ENCODE measurements around the gene KNL1.
"Not testable (repeated sequence)": the region's sequence is repeated elsewhere in the genome, so short reads cannot be mapped to it uniquely, and the experiment has no call there.

KNL1 gene

DNA sequence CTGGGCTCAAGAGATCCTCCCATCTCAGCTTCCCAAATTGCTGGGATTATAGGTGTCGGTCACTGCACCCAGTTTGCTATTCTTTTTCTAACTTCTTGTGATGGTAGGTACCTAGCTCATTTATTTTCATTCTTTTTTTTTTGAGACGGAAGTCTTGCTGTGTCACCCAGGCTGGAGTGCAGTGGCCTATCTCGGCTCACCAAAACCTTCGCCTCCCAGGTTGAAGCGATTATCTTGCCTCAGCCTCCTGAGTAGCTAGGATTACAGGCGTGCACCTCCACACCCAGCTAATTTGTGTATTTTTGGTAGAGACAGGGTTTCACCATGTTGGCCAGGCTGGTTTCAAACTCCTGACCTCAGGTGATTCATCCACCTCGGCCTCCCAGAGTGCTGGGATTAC, 70.9 kb downstream of the KNL1 start:
- DNase-seq (ENCODE audit: low read depth in 3 of 3), result no peak

DNA sequence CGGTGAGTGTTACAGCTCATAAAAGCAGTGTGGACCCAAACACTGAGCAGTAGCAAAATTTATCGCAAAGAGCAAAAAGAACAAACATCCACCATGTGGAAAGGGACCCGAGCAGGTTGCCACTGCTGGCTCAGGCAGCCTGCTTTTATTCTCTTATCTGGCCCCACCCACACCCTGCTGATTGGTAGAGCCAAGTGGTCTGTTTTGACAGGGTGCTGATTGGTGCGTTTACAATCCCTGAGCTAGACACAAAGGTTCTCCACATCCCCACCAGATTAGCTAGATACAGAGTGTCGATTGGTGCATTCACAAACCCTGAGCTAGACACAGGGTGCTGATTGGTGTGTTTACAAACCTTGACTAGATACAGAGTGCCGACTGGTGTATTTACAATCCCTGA, 82.2 kb downstream of the KNL1 start:
- not testable (repeated sequence) for DNase-seq (ENCODE audit: low read depth in 3 of 3)

GRCh38 chr15:40676906-40677305, 82.9 kb downstream of the KNL1 start:
- DNase-seq (ENCODE audit: low read depth in 3 of 3), result not testable (repeated sequence)

DNA sequence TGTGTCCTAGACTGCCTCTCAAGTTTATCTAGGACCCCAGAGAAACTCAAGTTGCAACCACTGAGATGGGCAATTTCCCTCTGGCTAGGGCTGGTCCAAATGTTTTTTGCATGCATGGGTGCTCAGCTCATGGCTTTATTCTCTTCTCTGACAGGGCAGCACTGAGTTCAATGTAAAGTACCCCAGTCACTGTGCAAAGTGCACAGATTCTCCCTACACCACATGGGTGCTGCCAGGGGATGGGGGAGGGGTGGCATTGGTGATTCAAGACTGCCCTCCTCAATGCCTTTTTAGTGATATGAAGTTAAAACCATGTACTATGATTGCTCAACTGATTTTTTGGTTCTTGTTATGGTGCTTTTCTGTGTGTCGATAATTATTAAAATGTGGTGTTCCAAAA, 86.1 kb downstream of the KNL1 start:
- DNase-seq (ENCODE audit: low read depth in 3 of 3), result no peak

GRCh38 chr15:40680959-40681358, 86.9 kb downstream of the KNL1 start:
- not testable (repeated sequence) for DNase-seq (ENCODE audit: low read depth in 3 of 3)

DNA sequence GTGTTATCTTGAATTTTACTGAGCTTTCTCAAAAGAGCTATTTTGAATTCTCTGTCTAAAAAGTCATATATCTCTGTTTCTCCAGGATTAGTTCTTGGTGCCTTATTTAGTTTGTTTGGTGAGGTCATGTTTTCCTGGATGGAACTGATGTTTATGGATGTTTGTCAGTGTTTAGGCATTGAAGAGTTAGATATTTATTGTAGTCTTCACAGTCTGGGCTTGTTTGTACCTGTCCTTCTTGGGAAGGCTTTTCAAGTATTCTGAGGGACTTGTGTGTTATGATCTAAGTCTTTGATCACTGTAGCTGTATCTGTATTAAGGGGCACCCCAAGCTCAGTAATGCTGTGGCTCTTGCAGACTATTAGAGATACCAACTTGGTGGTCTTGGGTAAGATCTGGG, 90.3 kb downstream of the KNL1 start:
- no peak for DNase-seq (ENCODE audit: low read depth in 3 of 3)

DNA sequence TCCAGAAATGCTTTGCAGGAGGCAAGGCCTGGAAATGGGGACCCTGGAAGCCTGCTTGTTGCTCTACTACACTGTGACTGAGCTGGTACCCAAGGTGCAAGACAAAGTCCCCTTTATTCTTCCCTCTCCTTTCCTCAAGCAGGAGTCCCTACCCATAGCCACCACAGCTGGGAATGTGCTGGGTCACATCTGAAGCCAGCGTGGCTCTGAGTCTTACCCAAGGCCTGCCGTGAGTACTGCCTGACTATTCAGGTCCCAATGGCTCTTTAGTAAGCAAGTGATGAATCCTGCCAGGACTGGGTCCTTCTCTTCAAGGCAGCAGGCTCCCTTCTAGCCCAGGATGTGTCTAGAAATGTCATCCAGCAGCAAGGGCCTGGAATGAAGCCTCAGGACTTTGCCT, 91.3 kb downstream of the KNL1 start:
- DNase-seq (ENCODE audit: low read depth in 3 of 3), result no peak

DNA sequence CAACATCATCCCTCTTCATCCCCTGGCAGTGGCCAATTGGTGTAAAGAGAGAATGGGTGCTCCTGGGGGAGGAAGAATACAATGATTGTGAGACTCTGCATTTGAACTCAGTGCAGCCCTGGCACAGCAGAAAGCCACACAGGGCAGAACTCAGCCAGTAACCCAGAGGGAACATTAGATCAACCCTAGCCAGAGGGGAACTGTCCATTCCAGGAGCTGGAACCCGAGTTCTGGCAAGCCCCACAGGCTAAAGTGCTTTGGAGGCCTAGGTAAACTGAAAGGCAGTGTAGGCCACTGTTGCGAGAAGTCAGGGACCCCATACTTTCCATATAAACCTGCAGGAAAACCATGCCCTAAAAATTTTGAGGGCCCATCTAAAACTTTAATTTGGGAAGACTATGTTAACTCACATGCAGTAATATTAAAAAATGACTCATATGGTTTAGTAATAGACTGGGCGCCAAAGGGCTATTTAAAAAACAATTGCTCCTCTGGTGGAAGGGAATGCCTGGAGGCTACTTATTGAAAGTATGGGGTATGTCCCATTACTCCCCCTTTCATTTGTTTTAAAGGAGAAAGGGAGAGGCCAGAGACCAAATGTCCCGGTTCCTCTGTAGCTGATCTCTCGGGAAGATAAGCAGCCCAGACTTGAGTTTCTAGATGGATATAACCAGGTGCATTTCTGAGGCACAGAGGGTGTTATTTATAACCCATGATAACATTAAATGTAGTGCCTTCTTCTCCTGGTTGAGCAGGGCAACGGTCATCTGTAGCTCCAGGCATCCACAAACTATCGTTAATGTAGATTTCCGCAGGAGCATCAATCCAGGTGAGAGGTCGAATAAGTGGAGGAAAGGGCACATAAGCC, 95.1 kb downstream of the KNL1 start:
- DNase-seq (ENCODE audit: low read depth in 3 of 3), result no peak

- DNase-seq (ENCODE audit: low read depth in 3 of 3), result no peak
Measured at GRCh38 chr15:40691737-40692136, 97.7 kb downstream of the KNL1 start.

DNA sequence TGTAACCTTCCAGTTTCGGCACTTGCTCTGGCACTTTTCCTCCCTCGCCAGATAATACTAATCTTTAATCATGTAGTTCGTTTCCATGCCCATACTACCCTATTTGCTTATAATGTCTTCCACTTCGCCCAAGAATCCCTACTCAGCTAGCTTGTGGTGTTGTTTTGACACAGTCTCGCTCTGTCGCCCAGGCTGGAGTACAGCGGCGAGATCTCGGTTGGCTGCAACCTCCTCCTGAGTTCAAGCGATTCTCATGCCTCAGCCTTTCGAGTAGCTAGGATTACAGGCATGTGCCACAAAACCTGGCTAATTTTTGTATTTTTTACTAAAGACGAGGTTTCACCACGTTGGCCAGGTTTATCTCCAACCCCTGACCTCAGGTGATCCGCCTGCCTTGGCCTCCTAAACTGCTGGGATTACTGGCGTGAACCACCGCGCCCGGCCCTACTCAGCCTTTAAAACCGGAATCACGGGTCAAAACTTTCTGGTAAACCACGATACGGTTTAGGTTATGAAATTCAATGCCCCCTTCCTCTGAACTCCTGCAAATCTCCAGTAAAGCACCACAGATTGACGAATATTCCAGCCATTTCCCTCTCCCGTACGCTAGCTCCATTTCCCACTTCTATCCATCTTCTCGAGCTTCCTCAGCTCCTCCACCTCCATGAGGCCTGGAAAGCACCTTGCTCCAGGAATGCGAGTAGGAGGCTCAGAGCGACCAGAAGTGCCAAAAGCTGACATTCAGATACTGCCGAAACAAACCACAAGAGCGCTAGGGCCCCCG, 100.0 kb downstream of the KNL1 start:
- DNase-seq (ENCODE audit: low read depth in 3 of 3), result no peak

DNA sequence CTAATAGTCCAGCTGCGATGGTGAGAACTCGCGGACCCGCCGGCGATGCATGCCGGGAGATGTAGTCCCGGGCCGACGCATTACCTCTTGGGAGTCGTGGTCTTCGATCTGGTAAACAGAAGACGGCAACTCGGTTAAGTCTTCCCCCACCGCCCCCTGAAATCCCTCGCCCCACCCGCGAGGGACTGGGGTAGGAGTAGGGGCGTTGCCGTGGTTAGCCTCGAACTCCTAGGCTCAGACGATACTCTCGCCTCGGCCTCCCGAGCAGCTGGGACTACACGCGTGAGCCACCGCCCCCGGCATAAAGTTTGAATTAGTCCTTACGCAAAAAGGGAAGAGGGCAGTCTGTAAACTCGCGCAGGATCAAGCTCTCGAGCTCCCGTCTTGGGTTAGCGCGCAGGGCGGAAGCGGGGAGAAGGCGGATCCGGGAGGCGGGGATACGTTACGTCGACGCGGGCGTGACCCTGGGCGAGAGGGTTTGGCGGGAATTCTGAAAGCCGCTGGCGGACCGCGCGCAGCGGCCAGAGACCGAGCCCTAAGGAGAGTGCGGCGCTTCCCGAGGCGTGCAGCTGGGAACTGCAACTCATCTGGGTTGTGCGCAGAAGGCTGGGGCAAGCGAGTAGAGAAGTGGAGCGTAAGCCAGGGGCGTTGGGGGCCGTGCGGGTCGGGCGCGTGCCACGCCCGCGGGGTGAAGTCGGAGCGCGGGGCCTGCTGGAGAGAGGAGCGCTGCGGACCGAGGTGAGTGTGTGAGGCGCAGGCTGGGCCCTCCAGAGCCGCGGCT, 100.8 kb downstream of the KNL1 start, which contains the start of gene RAD51:
Gene RAD51, plus strand, starts transcription at position 487 of the 781 bp plus-strand sequence. CDS start 3,585 bp downstream, outside the sequence.
- DNase-seq (ENCODE audit: low read depth in 3 of 3), result peak; percentile 82 to 87 (median 82)

GRCh38 chr15:40695469-40695890, 101.4 kb downstream of the KNL1 start:
- DNase-seq (ENCODE audit: low read depth in 3 of 3), result no peak

- DNase-seq (ENCODE audit: low read depth in 3 of 3), result no peak
Measured at GRCh38 chr15:40696228-40696627, 102.2 kb downstream of the KNL1 start.

DNA sequence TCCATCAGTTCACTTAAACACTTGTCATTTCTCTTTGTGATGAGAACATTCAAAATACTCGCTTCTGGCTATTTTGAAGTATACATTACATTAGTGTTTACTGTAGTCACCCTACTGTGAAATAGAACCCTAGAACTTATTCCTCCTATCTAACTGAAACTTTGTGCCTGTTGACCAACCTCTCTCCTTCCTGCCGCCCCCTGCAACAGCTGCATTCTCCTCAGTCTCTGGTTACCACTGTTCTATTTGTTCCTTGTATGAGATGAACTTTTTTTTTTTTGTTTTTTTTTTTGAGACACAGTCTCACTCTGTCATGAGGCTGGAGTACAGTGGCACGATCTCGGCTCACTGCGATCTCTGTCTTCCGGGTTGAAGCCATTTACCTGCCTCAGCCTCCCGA, 103.9 kb downstream of the KNL1 start:
- no peak for DNase-seq (ENCODE audit: low read depth in 3 of 3)

DNA sequence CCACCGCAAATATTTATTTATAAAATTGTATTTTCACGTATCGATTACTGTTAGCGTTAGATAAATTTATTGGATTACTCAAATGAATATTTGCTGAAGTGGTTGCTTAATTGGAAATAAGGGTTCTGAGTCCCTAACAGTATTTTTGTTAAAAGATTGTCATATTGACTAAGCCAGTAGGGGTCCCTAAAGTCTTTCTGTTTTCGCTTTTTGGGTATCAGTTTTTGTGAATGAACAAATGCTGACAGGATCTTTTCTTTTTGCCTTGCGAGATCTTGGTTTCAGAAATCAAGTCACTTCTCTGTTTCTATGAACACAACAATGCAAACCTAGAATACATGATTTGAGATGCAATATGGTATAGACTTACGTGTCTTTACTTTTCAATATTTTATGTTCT, 108.0 kb downstream of the KNL1 start:
- no peak for DNase-seq (ENCODE audit: low read depth in 3 of 3)

GRCh38 chr15:40706121-40706520, 112.1 kb downstream of the KNL1 start:
- DNase-seq (ENCODE audit: low read depth in 3 of 3), result no peak

Data from stimulated activated CD4-positive, alpha-beta T cell treated with anti-CD3 and anti-CD28 coated beads, TNF-alpha, amount 100 ng/mL, for 4 hours (primary cell).